Type B pancreatic cell (in vitro differentiated cells): ENCODE data around the gene ST6GALNAC3. TPM values are rescaled to one million over a fixed set of nuclear protein-coding genes. Genes with fewer than 3 reads are reported as not detected.

Source experiments
- DNase-seq: peaks from one replicate; pipeline ENCODE4 v3.0.0; 2021; ENCODE audit warnings: mixed read lengths; ENCODE audit not compliant: unreplicated experiment; ENCODE audit errors: extremely low spot score
- H3K27ac Mint-ChIP-seq: 2 replicates; pipeline ENCODE4 v1.8.0; 2021; ENCODE audit warnings: mild to moderate bottlenecking, mixed read lengths
- H3K27me3 Mint-ChIP-seq: 2 replicates; pipeline ENCODE4 v1.8.0; 2021; ENCODE audit warnings: mixed read lengths
- H3K36me3 Mint-ChIP-seq: 2 replicates; pipeline ENCODE4 v1.8.0; 2021; ENCODE audit warnings: mixed read lengths
- H3K4me1 Mint-ChIP-seq: one replicate; pipeline ENCODE4 v1.8.0; 2021; ENCODE audit warnings: mixed read lengths; ENCODE audit not compliant: unreplicated experiment
- H3K4me3 Mint-ChIP-seq: 2 replicates; pipeline ENCODE4 v1.8.0; 2021; ENCODE audit warnings: mild to moderate bottlenecking, mixed read lengths
- H3K9me3 Mint-ChIP-seq: 2 replicates; pipeline ENCODE4 v1.8.0; 2021; ENCODE audit warnings: mixed read lengths
- total RNA-seq: library from RNA; stranded (reverse); gene quantifications from 2 replicates; pipeline ENCODE4 v1.2.1, GENCODE V29; 2021; ENCODE audit warnings: low replicate concordance
- TF ChIP-seq, protein P1 (sequence below): fragments of 200-600 bp; sonication (generic); conservative IDR thresholded peaks from 2 replicates; pipeline ENCODE4 v1.5.0; 2021; ENCODE audit warnings: antibody characterized with exemption, mild to moderate bottlenecking

Gene ST6GALNAC3
- total RNA-seq, 1 donor from 2014 or later = 24.7 TPM

DNA sequence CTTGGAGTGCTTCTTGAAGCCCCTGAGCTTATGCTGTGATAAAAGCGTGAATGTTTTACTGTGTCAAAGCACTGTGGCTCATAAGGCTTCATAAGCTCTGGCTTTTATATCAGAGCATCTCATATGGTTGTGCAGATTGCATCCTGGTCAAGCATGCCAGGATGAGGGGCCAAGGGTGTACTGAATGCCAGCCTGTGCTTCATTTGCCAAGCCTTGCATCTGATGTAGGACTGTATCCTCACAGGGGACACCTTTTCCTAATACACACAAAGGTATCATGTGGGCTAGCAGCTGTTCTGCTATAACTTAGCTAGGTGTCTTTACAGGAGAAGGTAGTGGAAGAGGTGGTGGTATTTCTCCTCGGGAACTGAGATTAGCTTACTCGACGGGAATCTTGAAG is 134.7 kb downstream of the ST6GALNAC3 start:
- H3K27ac Mint-ChIP-seq = no peak overlapping the region
- TF ChIP-seq, protein P1, sequence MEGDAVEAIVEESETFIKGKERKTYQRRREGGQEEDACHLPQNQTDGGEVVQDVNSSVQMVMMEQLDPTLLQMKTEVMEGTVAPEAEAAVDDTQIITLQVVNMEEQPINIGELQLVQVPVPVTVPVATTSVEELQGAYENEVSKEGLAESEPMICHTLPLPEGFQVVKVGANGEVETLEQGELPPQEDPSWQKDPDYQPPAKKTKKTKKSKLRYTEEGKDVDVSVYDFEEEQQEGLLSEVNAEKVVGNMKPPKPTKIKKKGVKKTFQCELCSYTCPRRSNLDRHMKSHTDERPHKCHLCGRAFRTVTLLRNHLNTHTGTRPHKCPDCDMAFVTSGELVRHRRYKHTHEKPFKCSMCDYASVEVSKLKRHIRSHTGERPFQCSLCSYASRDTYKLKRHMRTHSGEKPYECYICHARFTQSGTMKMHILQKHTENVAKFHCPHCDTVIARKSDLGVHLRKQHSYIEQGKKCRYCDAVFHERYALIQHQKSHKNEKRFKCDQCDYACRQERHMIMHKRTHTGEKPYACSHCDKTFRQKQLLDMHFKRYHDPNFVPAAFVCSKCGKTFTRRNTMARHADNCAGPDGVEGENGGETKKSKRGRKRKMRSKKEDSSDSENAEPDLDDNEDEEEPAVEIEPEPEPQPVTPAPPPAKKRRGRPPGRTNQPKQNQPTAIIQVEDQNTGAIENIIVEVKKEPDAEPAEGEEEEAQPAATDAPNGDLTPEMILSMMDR = no peak
- H3K4me3 Mint-ChIP-seq = no peak overlapping the region
- no peaks in the 10 kb centered on the region for H3K4me1 Mint-ChIP-seq
- H3K36me3 Mint-ChIP-seq = no peaks in the 10 kb centered on the region
- no peak for DNase-seq
- no peaks in the 10 kb centered on the region for H3K9me3 Mint-ChIP-seq
- H3K27me3 Mint-ChIP-seq = no peaks in the 10 kb centered on the region

DNA sequence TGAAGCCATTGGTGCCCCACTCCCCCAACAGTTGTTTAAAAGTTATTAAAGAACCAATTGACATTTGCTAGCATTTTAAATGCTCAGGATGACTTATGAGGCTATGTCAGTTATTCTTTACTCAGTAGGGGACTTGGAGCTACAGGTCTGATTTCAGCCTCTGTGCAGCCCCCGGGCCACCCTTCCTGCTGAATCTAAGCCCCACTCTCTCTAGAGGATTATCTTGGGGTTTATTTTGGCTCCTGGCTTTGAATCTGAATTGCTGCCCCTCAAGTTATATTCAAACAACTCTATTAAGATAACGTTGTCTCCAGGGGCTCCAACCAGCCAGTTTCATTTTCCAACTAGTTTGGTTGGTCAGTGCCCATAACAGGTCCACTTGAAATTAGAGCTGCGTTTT is 135.1 kb downstream of the ST6GALNAC3 start:
- TF ChIP-seq, protein P1 = no peak
- Mint-ChIP-seq H3K27ac (no peak overlapping the region), H3K36me3 (no peaks in the 10 kb centered on the region), H3K9me3 (no peaks in the 10 kb centered on the region), H3K4me3 (no peak overlapping the region), H3K4me1 (no peaks in the 10 kb centered on the region), H3K27me3 (no peaks in the 10 kb centered on the region)
- no peak for DNase-seq

DNA sequence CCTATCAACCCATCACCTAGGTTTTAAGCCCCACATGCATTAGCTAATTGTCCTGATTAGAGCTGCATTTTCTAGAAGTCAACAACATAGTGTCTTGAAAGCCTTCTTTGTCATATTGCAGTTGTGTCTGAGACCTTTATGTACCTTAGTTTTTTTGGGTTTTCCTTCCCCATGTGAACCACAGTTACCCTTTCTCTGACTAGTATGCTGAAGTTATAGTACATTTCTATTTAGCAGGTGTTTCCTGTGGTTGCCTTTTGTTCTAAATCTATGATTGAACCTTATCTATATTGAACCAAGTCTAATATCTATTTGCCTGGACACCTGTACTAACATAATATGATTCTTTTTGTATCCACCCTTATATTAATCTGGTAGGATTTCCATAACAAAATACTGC is 135.6 kb downstream of the ST6GALNAC3 start:
- no peak for DNase-seq
- H3K27me3 Mint-ChIP-seq = no peaks in the 10 kb centered on the region
- H3K27ac Mint-ChIP-seq = no peak overlapping the region
- TF ChIP-seq, protein P1 = no peak
- no peaks in the 10 kb centered on the region for H3K9me3 Mint-ChIP-seq
- H3K4me3 Mint-ChIP-seq = no peak overlapping the region
- H3K36me3 Mint-ChIP-seq = no peaks in the 10 kb centered on the region
- H3K4me1 Mint-ChIP-seq = no peaks in the 10 kb centered on the region

DNA sequence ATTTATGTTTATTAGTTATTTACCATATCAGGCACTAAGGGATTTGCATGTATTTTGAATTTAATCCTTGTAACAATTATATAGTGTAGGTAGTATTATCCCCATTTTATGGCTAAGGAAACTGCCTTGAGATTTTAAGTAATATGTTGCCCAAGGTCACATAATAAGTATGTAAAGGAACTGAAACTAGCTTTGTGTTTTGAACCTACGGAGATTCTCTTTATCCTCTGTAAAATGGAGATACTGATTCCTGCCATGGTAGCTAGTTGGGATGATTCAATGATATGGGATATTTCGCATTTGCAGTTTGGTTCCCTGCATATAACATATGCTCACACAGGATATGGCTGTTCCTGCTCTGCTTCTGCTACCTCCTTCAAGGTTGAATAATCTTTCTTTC is 144.3 kb downstream of the ST6GALNAC3 start:
- Mint-ChIP-seq H3K36me3 (no peaks in the 10 kb centered on the region), H3K4me1 (no peaks in the 10 kb centered on the region), H3K27me3 (no peaks in the 10 kb centered on the region), H3K4me3 (no peak overlapping the region), H3K27ac (no peak overlapping the region), H3K9me3 (no peaks in the 10 kb centered on the region)
- TF ChIP-seq, protein P1 = no peak
- no peak for DNase-seq

DNA sequence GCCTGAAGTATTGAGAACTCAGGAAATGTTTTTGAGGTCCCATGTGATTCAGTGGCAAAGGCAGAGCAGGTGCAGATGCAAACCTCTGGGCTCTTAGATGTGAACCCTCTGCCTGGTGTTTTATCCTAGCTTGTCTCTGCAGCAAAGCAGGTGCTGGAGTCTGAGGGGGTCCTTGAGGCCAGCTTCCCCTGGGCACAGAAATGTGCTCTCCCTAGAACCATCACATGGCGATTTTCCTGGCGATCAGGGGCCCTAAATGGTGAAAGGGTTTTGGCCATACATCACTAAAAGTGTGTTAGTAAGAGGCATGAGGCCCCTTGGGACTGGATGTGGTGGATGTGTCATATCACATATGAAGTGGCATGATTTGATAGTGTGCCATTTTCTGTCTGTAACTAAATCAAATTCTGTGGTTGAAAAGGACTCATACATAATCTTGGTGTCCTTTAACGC is 144.8 kb downstream of the ST6GALNAC3 start:
- TF ChIP-seq, protein P1 = no peak
- no peak for DNase-seq
- Mint-ChIP-seq H3K4me3 (no peak overlapping the region), H3K27ac (no peak overlapping the region), H3K27me3 (no peaks in the 10 kb centered on the region), H3K36me3 (no peaks in the 10 kb centered on the region), H3K9me3 (no peaks in the 10 kb centered on the region), H3K4me1 (no peaks in the 10 kb centered on the region)

DNA sequence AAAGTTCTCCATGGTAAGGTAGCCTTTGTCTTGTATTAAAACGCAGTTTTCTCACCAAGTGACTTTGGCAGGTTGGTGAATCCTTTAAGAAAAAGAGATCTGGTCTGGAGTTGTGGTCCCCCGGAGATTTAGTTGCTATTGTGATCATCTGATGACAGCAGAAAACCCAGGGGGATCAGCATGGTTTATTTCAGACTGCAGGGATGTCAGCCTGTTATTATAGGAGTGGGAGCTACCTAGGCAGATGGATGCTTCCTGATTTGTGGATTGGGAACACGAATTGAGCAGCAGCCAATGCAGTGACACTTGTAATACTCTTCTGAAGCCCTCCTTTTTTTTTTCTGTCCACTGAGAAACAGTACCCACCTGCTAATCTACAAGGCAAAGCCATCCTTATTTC is 150.2 kb downstream of the ST6GALNAC3 start:
- no peaks in the 10 kb centered on the region for H3K27me3 Mint-ChIP-seq
- H3K4me3 Mint-ChIP-seq = no peak overlapping the region
- DNase-seq = no peak
- TF ChIP-seq, protein P1 = no peak
- H3K36me3 Mint-ChIP-seq = no peaks in the 10 kb centered on the region
- no peaks in the 10 kb centered on the region for H3K9me3 Mint-ChIP-seq
- peaks cover 26% of the 10 kb centered on the region for H3K4me1 Mint-ChIP-seq
- H3K27ac Mint-ChIP-seq = no peak overlapping the region
